IPS-15b (cell line): ENCODE data around the gene FAM184B.

Experiments
- H3K27me3 ChIP-seq: one replicate; pipeline ENCODE4 v1.6.1; 2013; ENCODE audit warnings: low read length; ENCODE audit not compliant: control insufficient read depth, insufficient read depth
- H3K36me3 ChIP-seq: one replicate; pipeline ENCODE4 v1.6.1; 2013; ENCODE audit warnings: low read length; ENCODE audit not compliant: control insufficient read depth, insufficient read depth
- H3K4me1 ChIP-seq: one replicate; pipeline ENCODE4 v1.6.1; 2013; ENCODE audit warnings: mild to moderate bottlenecking, low read length; ENCODE audit not compliant: control insufficient read depth, insufficient read depth
- H3K4me3 ChIP-seq: one replicate; pipeline ENCODE4 v1.5.1; 2013; ENCODE audit warnings: low read depth, low read length
- H3K9ac ChIP-seq: one replicate; pipeline ENCODE4 v1.6.1; 2013; ENCODE audit warnings: low read depth, mild to moderate bottlenecking, low read length
- H3K9me3 ChIP-seq: one replicate; pipeline ENCODE4 v1.6.1; 2013; ENCODE audit warnings: mild to moderate bottlenecking, low read length; ENCODE audit not compliant: control insufficient read depth, insufficient read depth

FAM184B gene

DNA sequence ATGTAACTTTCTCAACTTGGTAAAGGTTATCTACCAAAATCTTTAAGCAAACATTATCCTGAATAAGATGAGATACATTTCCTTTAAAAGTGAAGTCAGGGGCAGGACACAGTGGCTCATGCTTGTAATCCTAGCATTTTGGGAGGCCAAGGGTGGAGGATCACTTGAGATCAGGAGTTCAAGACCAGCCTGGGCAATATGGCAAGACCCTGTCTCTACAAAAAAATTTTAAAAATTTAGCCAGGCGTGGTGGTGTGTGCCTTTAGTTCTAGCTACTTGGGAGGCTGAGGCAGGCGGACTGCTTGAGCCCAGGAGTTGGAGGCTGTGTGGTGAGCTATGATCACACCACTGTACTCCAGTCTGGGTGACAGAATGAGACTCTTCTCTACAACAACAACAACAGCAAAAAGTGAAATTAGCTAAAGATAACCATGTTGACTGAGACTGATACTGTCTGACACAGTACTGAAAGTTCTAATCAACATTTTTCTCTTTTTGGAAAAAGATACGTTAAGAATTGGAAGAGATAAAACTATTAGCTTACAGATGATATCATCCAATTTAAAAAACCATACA, 24.2 kb upstream of the FAM184B start:
- H3K27me3 ChIP-seq: no peaks in the 10 kb centered on the region
- H3K9me3 ChIP-seq: no peaks in the 10 kb centered on the region
- H3K4me1 ChIP-seq: peaks cover 8% of the 10 kb centered on the region
- H3K4me3 ChIP-seq: no peak overlapping the region
- no peak overlapping the region for H3K9ac ChIP-seq
- peaks cover 20% of the 10 kb centered on the region for H3K36me3 ChIP-seq

DNA sequence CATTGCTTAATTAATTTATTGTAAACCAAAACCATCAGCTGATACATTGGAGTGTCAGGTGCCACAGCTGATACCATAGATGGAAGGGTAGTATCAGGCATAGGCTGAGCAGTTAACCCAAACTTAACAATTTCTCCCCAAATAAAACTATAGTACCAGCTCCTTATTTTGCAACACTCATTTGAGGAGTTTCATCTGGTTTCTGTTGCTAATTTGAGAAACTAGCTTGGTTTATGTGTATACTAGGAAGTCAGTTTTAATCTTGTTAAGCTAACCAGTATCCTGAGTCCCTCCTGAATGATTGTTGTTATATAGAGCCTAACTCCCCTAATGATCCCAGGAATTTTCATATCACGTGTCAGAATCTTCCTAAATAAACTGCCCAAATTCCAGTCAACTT, 16.4 kb upstream of the FAM184B start:
- Histone ChIP-seq H3K4me1 (no peaks in the 10 kb centered on the region), H3K27me3 (no peaks in the 10 kb centered on the region), H3K36me3 (peaks cover 6% of the 10 kb centered on the region), H3K9ac (no peak overlapping the region), H3K4me3 (no peak overlapping the region), H3K9me3 (no peaks in the 10 kb centered on the region)

DNA sequence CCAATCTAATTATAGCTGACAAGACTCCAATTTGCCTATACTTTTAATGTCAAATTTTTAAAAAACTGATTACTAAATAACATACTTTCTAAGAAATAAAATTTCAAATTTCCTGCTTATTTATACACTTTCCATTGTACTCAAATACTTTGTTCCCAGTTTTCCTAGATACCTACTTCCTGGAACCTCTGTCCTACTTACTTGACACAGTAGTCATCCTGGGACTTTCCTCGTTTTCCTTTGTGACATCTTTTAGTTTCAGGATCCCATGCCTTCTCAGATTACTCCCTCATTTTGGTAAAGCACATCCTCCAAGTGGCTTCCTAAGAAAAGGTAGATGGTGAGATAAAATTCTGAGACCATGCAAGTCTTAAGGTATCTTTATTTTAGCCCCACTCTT, 13.3 kb upstream of the FAM184B start:
- no peaks in the 10 kb centered on the region for H3K4me1 ChIP-seq
- H3K36me3 ChIP-seq: no peaks in the 10 kb centered on the region
- no peaks in the 10 kb centered on the region for H3K27me3 ChIP-seq
- H3K9me3 ChIP-seq: no peaks in the 10 kb centered on the region
- no peak overlapping the region for H3K9ac ChIP-seq
- no peak overlapping the region for H3K4me3 ChIP-seq

DNA sequence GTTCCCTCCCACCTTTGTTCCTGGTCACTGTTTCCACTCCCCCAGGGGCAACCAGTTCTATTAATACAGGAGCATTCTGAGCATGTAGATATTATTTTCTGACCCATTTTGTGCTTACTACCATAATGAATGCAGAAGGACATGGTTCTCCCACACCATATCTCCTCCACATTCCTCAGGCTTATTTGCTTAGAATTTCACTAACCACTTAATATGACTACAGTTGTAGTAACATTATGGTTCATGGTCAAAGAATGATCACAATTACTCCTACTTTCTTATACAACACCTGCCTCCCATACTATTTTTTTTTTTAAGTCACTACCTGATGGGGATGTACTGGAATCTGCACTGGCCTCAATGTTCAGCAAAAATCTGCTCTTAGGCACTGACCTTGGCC, 7.5 kb upstream of the FAM184B start:
- Histone ChIP-seq H3K4me1 (no peaks in the 10 kb centered on the region), H3K27me3 (no peaks in the 10 kb centered on the region), H3K9ac (no peak overlapping the region), H3K36me3 (no peaks in the 10 kb centered on the region), H3K9me3 (no peaks in the 10 kb centered on the region), H3K4me3 (no peak overlapping the region)

DNA sequence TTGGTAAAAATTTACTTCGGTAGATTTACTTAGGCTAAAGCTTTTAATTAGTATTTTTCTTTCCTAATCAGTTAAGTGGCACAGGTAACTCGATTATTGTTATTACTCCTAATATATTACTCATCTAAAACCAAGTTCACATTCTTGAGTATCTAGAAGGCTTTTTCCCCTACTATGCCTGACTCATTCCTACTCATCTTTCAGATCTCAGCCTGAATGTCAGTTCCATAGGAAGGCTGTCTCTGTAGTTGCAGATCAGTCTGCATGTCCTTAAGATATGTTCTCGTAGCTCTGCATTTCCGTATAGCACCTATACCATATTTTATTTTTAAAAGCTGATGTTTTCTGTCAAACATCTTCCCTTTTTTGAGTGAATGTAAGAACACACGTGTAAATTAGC, 5.9 kb upstream of the FAM184B start:
- H3K4me1 ChIP-seq: no peaks in the 10 kb centered on the region
- H3K36me3 ChIP-seq: no peaks in the 10 kb centered on the region
- H3K9me3 ChIP-seq: no peaks in the 10 kb centered on the region
- H3K27me3 ChIP-seq: peaks cover 14% of the 10 kb centered on the region
- H3K4me3 ChIP-seq: no peak overlapping the region
- no peak overlapping the region for H3K9ac ChIP-seq

DNA sequence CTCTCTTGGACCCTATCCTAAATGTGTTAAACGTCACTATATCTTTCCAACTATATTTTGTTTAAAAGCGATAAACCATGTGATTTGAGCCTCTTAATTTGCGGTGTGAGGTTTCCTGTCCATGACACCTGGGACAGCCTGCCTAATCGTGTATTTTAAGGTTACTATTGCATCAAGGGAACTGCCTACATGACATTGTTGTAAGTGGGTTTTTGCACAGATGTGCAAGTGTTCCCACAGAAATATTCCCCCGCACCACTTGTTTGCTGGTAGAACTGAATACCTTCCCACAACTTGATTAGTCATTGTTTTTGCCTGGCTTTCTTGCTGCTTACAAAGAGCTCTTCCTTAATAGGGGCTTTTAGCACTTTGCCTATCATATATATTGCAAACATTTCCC, 5.1 kb upstream of the FAM184B start:
- no peaks in the 10 kb centered on the region for H3K4me1 ChIP-seq
- H3K4me3 ChIP-seq: no peak overlapping the region
- no peaks in the 10 kb centered on the region for H3K9me3 ChIP-seq
- no peaks in the 10 kb centered on the region for H3K36me3 ChIP-seq
- no peak overlapping the region for H3K9ac ChIP-seq
- H3K27me3 ChIP-seq: peaks cover 21% of the 10 kb centered on the region

DNA sequence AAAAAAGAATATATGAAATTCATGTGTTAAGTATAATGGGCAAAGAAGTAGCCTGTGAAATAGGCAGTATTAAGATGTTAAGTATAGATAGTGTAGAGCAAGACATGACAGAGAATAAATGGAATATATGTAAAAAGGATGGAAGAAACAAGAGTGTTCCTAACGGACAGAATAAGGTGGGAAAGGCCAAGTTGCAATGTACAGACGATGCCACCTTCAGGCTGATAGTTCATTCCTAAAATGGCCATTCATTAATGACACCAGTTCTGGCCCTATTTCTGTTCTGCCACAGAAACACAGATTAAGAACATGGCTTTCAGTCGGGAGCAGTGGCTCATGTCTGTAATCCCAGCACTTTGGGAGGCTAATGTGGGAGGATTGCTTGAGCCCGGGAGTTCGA, 4.4 kb upstream of the FAM184B start:
- no peaks in the 10 kb centered on the region for H3K9me3 ChIP-seq
- no peaks in the 10 kb centered on the region for H3K4me1 ChIP-seq
- no peak overlapping the region for H3K9ac ChIP-seq
- no peak overlapping the region for H3K4me3 ChIP-seq
- peaks cover 28% of the 10 kb centered on the region for H3K27me3 ChIP-seq
- H3K36me3 ChIP-seq: no peaks in the 10 kb centered on the region

DNA sequence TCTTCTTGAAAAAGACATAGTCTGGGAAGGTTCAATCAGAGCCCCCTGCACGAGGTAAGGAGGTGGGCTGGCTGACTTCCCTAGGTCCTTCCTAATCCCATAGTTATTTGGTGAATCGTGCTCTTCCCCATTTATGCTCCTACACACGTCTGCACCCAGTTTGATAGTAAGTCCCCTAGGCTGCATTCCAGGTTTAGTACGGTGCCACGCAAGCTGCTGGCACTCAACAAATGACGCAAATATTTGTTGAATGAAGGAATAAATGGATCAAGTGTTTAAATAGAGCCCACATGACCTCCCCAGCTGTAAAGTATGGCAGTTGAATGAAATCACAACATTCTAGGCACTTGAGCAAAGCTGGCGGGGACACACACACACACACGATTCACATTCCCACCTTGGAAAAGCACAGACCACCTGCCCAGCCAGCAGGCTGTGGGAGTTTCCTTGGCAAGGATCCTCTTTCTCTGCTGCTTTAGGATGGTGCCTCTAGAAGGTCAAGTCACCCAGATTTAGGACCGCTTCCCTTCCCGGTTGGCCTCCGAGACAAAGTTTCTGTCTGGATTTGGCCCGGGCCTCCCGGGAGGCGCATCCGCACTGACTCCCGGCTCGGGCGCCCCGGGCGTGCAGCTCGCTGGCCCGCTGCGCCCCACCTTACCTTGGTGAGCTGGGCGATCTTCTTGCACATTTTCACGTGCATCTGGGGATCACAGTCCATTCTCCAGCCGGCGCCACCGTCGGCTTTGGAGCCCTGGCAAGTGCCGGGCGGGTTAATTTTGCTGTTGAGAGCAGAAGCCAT, 721 bp downstream of the FAM184B start:
- H3K36me3 ChIP-seq: no peaks in the 10 kb centered on the region
- peak overlapping the region; percentile 53 for H3K4me3 ChIP-seq
- H3K9me3 ChIP-seq: no peaks in the 10 kb centered on the region
- H3K4me1 ChIP-seq: peaks cover 3% of the 10 kb centered on the region
- H3K27me3 ChIP-seq: peaks cover 48% of the 10 kb centered on the region
- no peak overlapping the region for H3K9ac ChIP-seq

DNA sequence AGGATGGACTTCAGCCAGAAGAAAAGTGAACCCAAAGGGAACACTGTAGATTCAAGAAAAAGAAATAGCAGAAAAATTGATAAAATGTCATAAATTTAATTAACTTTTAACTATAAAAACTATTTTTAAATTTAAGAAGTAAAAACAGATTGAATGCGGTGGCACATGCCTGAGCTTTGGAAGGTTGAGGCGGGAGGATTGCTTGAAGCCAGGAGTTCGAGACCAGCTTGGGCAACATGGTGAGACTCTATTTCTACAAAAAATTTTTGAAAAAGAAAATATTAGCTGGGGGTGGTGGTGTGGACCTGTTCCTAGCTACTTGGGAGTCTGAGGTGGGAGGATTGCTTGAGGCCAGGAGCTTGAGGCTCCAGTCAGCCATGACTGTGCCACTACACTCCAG, 3.0 kb downstream of the FAM184B start:
- peaks cover 3% of the 10 kb centered on the region for H3K4me1 ChIP-seq
- peaks cover 46% of the 10 kb centered on the region for H3K27me3 ChIP-seq
- no peak overlapping the region for H3K4me3 ChIP-seq
- H3K9ac ChIP-seq: no peak overlapping the region
- H3K9me3 ChIP-seq: no peaks in the 10 kb centered on the region
- no peaks in the 10 kb centered on the region for H3K36me3 ChIP-seq

DNA sequence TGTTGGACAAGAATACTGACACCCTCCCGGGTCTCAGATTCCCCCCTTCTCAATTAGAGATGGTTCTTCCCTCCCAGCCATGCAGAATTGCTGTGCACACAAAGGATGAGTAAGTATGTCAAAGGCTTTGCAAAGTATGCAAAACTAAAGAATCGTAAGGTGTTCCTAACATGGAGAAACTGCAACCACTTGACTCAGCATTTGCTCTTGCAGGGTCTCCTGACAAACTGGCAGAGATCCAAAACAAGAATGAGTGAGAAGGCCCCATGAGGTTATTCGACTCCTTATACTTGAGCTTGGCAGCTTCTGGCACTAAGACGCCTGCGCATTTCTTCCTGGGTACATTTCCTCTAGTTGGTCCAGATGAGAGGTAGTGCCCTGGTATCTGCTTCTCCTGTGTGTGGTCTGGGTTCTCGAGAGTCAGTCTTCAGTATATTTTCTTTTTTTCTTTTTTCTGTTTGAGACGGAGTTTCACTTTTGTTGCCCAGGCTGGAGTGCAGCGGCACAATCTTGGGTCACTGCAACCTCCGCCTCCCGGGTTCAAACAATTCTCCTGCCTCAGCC, 8.2 kb downstream of the FAM184B start:
- H3K4me1 ChIP-seq: no peaks in the 10 kb centered on the region
- H3K27me3 ChIP-seq: no peaks in the 10 kb centered on the region
- H3K9me3 ChIP-seq: no peaks in the 10 kb centered on the region
- H3K4me3 ChIP-seq: no peak overlapping the region
- H3K36me3 ChIP-seq: no peaks in the 10 kb centered on the region
- H3K9ac ChIP-seq: no peak overlapping the region

DNA sequence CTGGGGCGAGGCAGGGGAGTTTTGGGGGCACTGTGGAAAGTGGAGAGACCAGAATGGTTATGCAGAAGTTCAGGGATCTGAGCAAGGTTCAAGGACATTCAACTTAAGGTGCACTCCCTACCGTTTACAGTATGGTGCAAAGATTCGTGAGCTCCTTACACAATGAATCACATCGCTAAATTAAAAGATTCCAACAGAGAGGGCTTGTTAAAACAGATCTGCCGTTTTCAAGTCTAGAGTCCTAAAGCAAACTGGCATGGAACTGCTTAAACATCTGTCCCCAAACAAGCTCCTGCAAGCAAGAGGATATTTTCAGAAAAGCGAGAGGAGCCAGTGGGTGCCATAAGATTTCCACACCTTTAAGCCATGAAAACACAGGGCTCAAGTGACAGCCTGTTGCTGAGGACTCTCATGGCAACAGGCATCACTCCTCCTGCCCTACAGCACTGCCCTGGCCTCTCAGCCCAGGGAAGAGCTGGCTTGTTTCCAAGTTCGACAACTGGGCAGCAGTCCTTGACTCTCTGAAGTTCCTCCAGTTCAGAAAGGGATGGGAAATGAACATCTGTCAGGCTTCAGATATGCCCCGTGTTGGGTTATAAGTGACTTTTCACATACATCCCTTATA, 10.0 kb downstream of the FAM184B start:
- H3K9ac ChIP-seq: no peak overlapping the region
- H3K9me3 ChIP-seq: no peaks in the 10 kb centered on the region
- no peaks in the 10 kb centered on the region for H3K4me1 ChIP-seq
- H3K36me3 ChIP-seq: no peaks in the 10 kb centered on the region
- H3K27me3 ChIP-seq: no peaks in the 10 kb centered on the region
- H3K4me3 ChIP-seq: no peak overlapping the region

DNA sequence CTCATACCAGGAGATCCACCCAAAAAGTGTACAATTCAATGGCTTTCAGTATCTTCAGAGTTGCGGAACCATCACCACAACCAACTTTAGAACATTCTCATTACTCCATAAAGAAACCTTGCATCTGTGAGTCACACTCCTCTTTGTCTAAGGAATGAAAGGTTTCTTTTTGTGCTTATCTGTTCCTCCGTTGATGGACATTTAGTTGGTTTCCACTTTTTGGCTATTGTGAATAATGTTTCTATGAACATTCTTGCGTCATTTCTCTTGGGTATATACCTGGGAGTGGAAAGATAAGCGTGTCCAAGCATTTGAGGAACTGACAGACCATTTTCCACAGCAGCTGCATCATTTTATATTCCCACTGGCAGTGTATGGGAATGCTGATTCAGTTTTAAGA, 10.6 kb downstream of the FAM184B start:
- no peaks in the 10 kb centered on the region for H3K9me3 ChIP-seq
- H3K27me3 ChIP-seq: no peaks in the 10 kb centered on the region
- no peak overlapping the region for H3K4me3 ChIP-seq
- H3K4me1 ChIP-seq: no peaks in the 10 kb centered on the region
- H3K9ac ChIP-seq: no peak overlapping the region
- no peaks in the 10 kb centered on the region for H3K36me3 ChIP-seq
